T follicular helper cell (primary cell): ENCODE data around the gene CDH1.
"Not testable (repeated sequence)": the region's sequence is repeated elsewhere in the genome, so short reads cannot be mapped to it uniquely, and the experiment has no call there.

Experiments used
- DNase-seq: peaks from one replicate; pipeline ENCODE4 v3.0.0-alpha.2; 2020; ENCODE audit warnings: low read depth

CDH1 gene

GRCh38 chr16:68790944-68791343 is 53.9 kb downstream of the CDH1 start:
- DNase-seq = no peak

GRCh38 chr16:68792465-68793324 is 55.6 kb downstream of the CDH1 start:
- DNase-seq = no peak

DNA sequence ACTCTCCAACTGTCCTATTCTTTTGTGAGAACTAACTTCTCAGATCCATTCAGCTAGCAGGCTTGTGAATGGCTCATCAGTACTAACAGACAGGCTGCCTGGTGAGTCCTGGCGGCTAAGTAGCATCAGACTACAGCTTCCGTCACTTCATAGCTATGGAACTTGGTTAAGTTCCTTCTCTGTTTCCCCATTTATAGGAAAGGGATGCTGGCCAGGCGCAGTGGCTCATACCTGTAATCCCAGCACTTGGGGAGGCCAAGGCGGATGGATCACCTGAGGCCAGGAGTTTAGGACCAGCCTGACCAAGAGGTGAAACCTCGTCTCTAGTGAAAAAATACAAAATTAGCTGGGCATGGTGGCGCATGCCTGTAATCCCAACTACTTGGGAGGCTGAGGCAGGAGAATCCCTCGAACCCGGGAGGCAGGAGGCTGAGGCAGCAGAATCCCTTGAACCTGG is 56.3 kb downstream of the CDH1 start:
- no peak for DNase-seq

GRCh38 chr16:68798398-68798797 is 61.3 kb downstream of the CDH1 start:
- DNase-seq = no peak

GRCh38 chr16:68800257-68800875 is 63.3 kb downstream of the CDH1 start:
- no peak for DNase-seq

DNA sequence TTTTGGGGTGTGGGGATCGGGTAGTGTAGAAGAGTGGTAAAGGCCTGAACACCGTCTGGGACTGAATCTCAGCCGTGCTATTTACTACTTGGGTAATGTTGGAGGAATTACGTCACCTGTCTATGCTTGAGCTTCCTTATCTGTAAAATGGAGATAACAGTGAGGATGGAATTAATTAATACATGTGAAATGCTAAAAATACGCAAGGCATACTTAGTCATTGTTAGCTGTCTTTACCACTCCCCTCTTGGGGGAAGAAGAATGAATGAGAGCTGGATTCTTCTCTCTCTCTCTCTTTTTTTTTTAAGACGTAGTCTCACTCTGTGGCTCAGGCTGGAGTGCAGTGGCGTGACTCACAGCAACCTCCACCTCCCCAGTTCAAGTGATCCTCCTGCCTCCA is 65.1 kb downstream of the CDH1 start:
- DNase-seq = no peak

DNA sequence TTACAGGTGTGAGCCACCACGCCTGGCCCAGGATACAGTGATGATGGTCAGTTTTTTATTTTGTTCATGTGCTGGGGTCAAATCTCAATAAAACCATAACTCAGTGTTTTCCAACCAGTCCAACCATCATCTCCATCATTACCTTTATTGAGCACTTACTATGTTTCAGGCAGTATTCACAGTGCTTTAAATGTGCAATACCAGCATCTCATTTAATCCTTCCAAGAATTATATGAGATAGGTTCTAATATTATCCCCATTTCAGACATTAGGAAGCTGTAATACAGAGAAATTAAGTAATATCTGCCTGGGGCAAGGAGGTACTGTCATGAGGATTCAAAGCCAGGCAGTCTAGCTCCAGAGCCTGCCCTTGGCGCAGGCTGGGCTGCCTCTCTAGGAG is 69.3 kb downstream of the CDH1 start:
- no peak for DNase-seq

- no peak for DNase-seq
Measured at GRCh38 chr16:68806981-68807380, 69.9 kb downstream of the CDH1 start.

DNA sequence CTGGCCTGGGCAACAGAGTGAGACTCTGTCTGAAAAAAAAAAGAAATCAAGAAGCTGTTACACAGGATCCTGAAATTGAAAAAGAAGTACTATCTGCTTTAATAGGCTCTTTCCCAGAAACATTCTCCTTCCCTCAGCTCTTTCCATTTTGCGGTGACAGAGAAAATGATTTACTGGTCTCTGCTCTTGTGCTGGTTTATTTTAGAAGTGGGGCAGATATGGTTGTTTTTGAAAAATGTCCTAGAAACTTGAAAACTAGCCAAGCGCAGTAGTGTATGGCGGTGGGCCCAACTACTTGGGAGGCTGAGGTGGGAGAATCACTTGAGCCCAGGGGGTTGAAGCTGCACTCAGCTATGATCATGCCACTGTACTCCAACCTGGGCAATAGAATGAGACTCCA is 77.4 kb downstream of the CDH1 start:
- no peak for DNase-seq

DNA sequence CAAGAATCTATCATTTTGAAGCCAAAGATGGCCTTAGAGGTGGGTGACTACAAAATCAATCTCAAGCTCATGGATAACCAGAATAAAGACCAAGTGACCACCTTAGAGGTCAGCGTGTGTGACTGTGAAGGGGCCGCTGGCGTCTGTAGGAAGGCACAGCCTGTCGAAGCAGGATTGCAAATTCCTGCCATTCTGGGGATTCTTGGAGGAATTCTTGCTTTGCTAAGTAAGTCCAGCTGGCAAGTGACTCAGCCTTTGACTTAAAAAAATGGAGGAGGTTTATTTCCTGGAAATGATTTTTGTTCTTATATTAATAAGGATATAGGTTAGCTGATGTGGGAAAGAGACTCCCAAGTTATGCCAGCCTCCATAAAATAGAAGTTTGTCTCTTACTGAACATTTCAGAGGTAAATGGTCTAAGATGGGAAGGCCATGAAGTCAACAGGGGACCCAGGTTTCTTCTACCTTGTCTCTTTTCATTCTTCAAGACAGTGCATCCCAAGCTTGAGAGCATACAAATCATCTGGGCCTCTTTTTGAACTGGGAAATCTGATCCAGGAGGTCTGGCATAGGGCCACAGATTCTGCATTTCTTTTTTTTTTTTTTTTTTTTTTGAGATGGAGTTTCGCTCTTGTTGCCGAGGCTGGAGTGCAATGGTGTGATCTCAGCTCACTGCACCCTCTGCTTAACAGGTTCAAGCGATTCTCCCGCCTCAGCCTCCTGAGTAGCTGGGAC is 86.5 kb downstream of the CDH1 start:
- DNase-seq = no peak

GRCh38 chr16:68825427-68825826 is 88.3 kb downstream of the CDH1 start:
- DNase-seq = no peak

DNA sequence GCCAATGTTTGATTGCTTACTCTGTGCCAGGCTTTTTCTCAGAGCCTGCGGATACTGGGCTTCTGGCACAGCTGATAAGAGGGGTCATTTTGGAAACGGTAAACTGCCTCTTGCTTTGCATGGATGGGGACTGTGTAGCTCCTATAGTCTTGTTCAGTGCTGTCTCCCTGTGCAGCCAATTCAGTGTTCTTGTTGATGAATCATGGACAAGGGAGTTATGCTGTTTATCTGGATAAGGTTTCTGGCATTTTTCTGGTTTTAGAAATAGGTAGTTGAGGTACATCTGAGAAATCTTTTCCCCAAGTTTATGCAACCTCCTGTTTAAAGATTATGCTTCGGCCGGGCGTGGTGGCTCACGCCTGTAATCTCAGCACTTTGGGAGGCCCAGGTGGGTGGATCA is 89.6 kb downstream of the CDH1 start:
- no peak for DNase-seq

GRCh38 chr16:68833251-68833650 is 96.2 kb downstream of the CDH1 start:
- DNase-seq = no peak

GRCh38 chr16:68834550-68834949 is 97.5 kb downstream of the CDH1 start:
- no peak for DNase-seq

DNA sequence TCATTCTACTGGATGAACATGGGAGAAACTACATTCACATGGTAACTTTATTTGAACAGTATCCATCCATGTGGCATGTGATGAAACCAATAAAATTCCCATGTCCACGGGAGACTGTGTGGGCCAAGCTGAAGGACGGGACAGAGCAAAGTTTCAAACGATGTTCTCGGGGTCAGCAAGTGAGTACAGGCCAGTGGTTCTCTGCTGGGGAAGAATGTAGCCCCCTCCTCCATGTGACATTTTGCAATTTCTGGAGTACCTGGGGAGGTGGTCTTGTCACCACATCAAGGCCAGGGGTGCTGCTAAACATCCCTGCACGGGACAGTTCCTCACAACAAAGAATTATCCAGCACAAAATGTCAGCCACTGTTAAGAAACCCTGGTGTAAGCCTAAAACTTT is 98.9 kb downstream of the CDH1 start:
- no peak for DNase-seq

GRCh38 chr16:68839831-68840230 is 102.7 kb downstream of the CDH1 start:
- no peak for DNase-seq

DNA sequence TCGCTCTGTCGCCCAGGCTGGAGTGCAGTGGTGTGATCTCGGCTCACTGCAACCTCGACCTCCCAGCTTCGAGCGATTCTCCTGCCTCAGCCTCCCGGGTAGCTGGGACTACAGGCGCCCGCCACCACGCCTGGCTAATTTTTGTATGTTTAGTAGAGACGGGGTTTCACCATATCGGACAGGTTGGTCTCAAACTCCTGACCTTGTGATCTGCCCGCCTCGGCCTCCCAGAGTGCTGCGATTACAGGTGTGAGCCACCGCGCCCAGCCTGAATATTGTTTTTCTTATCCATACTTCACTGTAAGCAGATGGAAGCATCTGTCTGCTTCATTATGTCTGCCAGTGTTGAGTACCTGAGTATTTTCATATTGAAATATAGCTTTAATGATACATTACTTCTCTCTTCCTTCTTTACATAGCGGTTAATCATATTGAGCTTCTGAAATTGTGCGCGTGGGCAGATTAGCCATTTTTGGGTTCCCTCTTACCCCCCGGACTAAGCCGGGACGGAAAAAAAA is 105.9 kb downstream of the CDH1 start:
- DNase-seq = not testable (repeated sequence)

GRCh38 chr16:68843482-68844210 is 106.6 kb downstream of the CDH1 start, which contains the start of gene TANGO6:
Gene TANGO6, plus strand, starts transcription at chr16:68843531. Its CDS starts 87 bp downstream, at chr16:68843618.
- peak; percentile 86 for DNase-seq

- DNase-seq = no peak
Measured at GRCh38 chr16:68844211-68844564, 107.1 kb downstream of the CDH1 start.

GRCh38 chr16:68848786-68849185 is 111.7 kb downstream of the CDH1 start:
- no peak for DNase-seq

GRCh38 chr16:68850481-68850880 is 113.4 kb downstream of the CDH1 start:
- no peak for DNase-seq

DNA sequence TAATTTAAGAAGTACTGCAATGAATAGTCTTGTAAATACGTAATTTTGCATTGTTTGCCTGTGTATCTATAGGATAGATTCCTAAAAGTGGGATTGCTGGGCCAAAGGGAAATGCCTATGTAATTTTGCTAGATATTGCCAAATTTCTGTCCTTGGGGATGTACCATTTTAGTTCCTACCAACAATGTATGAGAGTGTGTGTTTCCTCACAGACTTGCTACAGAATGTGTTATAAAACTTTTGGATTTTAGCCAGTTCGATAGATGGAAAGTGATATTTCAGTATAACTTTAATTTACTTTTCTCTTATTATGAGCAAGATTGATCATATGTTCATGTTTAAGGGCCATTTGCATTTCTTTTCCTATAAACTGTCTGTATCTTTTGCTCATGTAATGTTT is 114.5 kb downstream of the CDH1 start:
- no peak for DNase-seq
